H1 (cell line): ENCODE data around the gene KCNK3. TPM values are rescaled to one million over a fixed set of nuclear protein-coding genes. Genes with fewer than 3 reads are reported as not detected.

Experiments
- CTCF ChIA-PET: fragments of 300-600 bp; sonication (Branson Sonifier 250); formaldehyde crosslinking; loops from one replicate; lab custom pipeline; 2021; ENCODE audit not compliant: partially characterized antibody; lab: Charles Lee
- POLR2A ChIA-PET: fragments of 300-600 bp; sonication (Branson Sonifier 250); formaldehyde crosslinking; loops from one replicate; lab custom pipeline; 2021; ENCODE audit warnings: inconsistent platforms; ENCODE audit not compliant: partially characterized antibody; lab: Charles Lee
- DNase-seq, 2 experiments: peaks; one replicate each; pipeline versions ENCODE4 v3.0.0 to v3.0.0-alpha.2; 2010 to 2022; ENCODE audit warnings: low spot score in 2 of 2, low read depth in 1 of 2, mixed read lengths in 1 of 2
- FAIRE-seq: peaks from 2 replicates; lab custom pipeline; 2011; peaks lifted over from hg19 to GRCh38; lab: Jason Lieb, UNC
- H2AFZ ChIP-seq: 2 replicates; pipeline ENCODE4 v1.8.1; 2012; ENCODE audit warnings: low read length, inconsistent platforms
- H2AK5ac ChIP-seq: 2 replicates; pipeline ENCODE4 v1.6.1; 2013; ENCODE audit warnings: low read depth, low read length
- H2BK120ac ChIP-seq: replicated peaks from 2 replicates; pipeline ENCODE3; 2013; ENCODE audit warnings: low read depth, low read length, inconsistent platforms
- H2BK12ac ChIP-seq: 2 replicates; pipeline ENCODE4 v1.6.1; 2013; ENCODE audit warnings: low read depth, low read length
- H2BK15ac ChIP-seq: 2 replicates; pipeline ENCODE4 v1.6.1; 2013; ENCODE audit warnings: low read length
- H2BK20ac ChIP-seq: 2 replicates; pipeline ENCODE4 v1.6.1; 2013; ENCODE audit warnings: low read length
- H2BK5ac ChIP-seq: 2 replicates; pipeline ENCODE4 v1.6.1; 2013; ENCODE audit warnings: low read depth, low read length
- H3K14ac ChIP-seq: 2 replicates; pipeline ENCODE4 v1.6.1; 2013; ENCODE audit warnings: inconsistent platforms; ENCODE audit not compliant: insufficient read length
- H3K18ac ChIP-seq: 2 replicates; pipeline ENCODE4 v1.6.1; 2013; ENCODE audit warnings: low read length; ENCODE audit errors: extremely low read depth
- H3K23ac ChIP-seq: 2 replicates; pipeline ENCODE4 v1.6.1; 2013; ENCODE audit warnings: inconsistent platforms; ENCODE audit not compliant: insufficient read length
- H3K23me2 ChIP-seq: 2 replicates; pipeline ENCODE4 v1.6.1; 2013; ENCODE audit warnings: low read depth, low read length
- H3K27ac ChIP-seq: 2 replicates; pipeline ENCODE4 v1.6.1; 2011; ENCODE audit warnings: low read depth, low read length, inconsistent platforms
- H3K27me3 ChIP-seq, 4 experiments: replicated peaks in 1 of 4; 1 replicate in 1 of 4; 2 replicates in 3 of 4; pipeline versions ENCODE4 v1.6.1 to v1.8.1; 2011 to 2013; ENCODE audit warnings: low read length in 3 of 4, mild to moderate bottlenecking in 3 of 4, inconsistent platforms in 2 of 4, mixed read lengths in 2 of 4, moderate library complexity in 1 of 4; ENCODE audit not compliant: control insufficient read depth in 3 of 4, insufficient read depth in 3 of 4; ENCODE audit errors: extremely low read depth in 1 of 4
- H3K36me3 ChIP-seq, 4 experiments: 2 replicates each; pipeline versions ENCODE4 v1.6.1 to v1.8.1; 2011 to 2013; ENCODE audit warnings: mild to moderate bottlenecking in 4 of 4, low read length in 3 of 4, moderate library complexity in 2 of 4, control low read depth in 1 of 4, inconsistent platforms in 1 of 4; ENCODE audit not compliant: insufficient read depth in 4 of 4, control insufficient read depth in 2 of 4
- H3K4ac ChIP-seq: replicated peaks from 2 replicates; pipeline ENCODE3; 2013; ENCODE audit warnings: low read length, low read depth, mixed read lengths, inconsistent platforms; ENCODE audit not compliant: insufficient read length
- H3K4me1 ChIP-seq, 4 experiments: replicated peaks in 1 of 4; 1 replicate in 1 of 4; 2 replicates in 3 of 4; pipeline versions ENCODE4 v1.6.1 to v1.8.1; 2011 to 2013; ENCODE audit warnings: low read length in 3 of 4, inconsistent platforms in 2 of 4, mixed read lengths in 1 of 4; ENCODE audit not compliant: insufficient read depth in 4 of 4, control insufficient read depth in 3 of 4
- H3K4me2 ChIP-seq, 2 experiments: 2 replicates each; pipeline versions ENCODE4 v1.6.1 to v1.8.1; 2011 to 2013; ENCODE audit warnings: low read depth in 2 of 2, low read length in 2 of 2, control low read depth in 1 of 2, inconsistent platforms in 1 of 2, mild to moderate bottlenecking in 1 of 2; ENCODE audit not compliant: insufficient read depth in 1 of 2
- H3K4me3 ChIP-seq, 4 experiments: fragments of 200-600, 300-600 bp in 1 of 4; sonication (generic), shearing (Covaris generic), sonication (Bioruptor Twin) in 1 of 4; 2 replicates each; pipeline versions ENCODE4 v1.5.1 to v1.8.1; 2011 to 2016; ENCODE audit warnings: low read length in 4 of 4, low read depth in 3 of 4, control low read depth in 2 of 4, inconsistent platforms in 2 of 4, mild to moderate bottlenecking in 2 of 4, mixed read lengths in 1 of 4, moderate library complexity in 1 of 4; ENCODE audit not compliant: insufficient read depth in 2 of 4; ENCODE audit errors: extremely low read depth in 1 of 4
- H3K56ac ChIP-seq: replicated peaks from 2 replicates; pipeline ENCODE3; 2013; ENCODE audit warnings: low read depth, mild to moderate bottlenecking, mixed read lengths, low read length, inconsistent platforms; ENCODE audit not compliant: insufficient read length
- H3K79me1 ChIP-seq: 2 replicates; pipeline ENCODE4 v1.6.1; 2013; ENCODE audit warnings: low read depth, low read length, control low read depth
- H3K79me2 ChIP-seq, 2 experiments: 2 replicates each; pipeline versions ENCODE4 v1.6.1 to v1.8.1; 2012 to 2013; ENCODE audit warnings: low read length in 2 of 2, mild to moderate bottlenecking in 2 of 2, inconsistent platforms in 1 of 2; ENCODE audit not compliant: insufficient read depth in 2 of 2, control insufficient read depth in 1 of 2
- H3K9ac ChIP-seq, 4 experiments: replicated peaks in 1 of 4; 1 replicate in 1 of 4; 2 replicates in 3 of 4; pipeline versions ENCODE4 v1.6.1 to v1.8.1; 2011 to 2013; ENCODE audit warnings: low read depth in 3 of 4, low read length in 3 of 4, control low read depth in 2 of 4, mild to moderate bottlenecking in 2 of 4, moderate library complexity in 2 of 4, inconsistent platforms in 1 of 4; ENCODE audit errors: extremely low read depth in 1 of 4
- H3K9me3 ChIP-seq, 2 experiments: 2 replicates each; pipeline versions ENCODE4 v1.6.1 to v1.8.1; 2012 to 2013; ENCODE audit warnings: mild to moderate bottlenecking in 2 of 2, moderate library complexity in 2 of 2, control low read depth in 1 of 2, inconsistent platforms in 1 of 2, low read depth in 1 of 2, low read length in 1 of 2, mixed read lengths in 1 of 2; ENCODE audit not compliant: insufficient read depth in 2 of 2
- H4K20me1 ChIP-seq, 2 experiments: replicated peaks in 1 of 2; 2 replicates each; pipeline versions ENCODE3 to v1.8.1; 2011 to 2013; ENCODE audit warnings: inconsistent platforms in 2 of 2, low read length in 2 of 2, mild to moderate bottlenecking in 1 of 2; ENCODE audit not compliant: insufficient read depth in 2 of 2, control insufficient read depth in 1 of 2
- H4K5ac ChIP-seq: 2 replicates; pipeline ENCODE4 v1.6.1; 2013; ENCODE audit warnings: low read length, low read depth, mixed read lengths, inconsistent platforms; ENCODE audit not compliant: insufficient read length
- H4K8ac ChIP-seq: 2 replicates; pipeline ENCODE4 v1.8.0; 2013; ENCODE audit warnings: mild to moderate bottlenecking, moderate library complexity, low read length, inconsistent platforms; ENCODE audit not compliant: insufficient read depth; ENCODE audit errors: extremely low read depth
- H4K91ac ChIP-seq: replicated peaks from 2 replicates; pipeline ENCODE3; 2013; ENCODE audit warnings: low read length, mixed read lengths, inconsistent platforms; ENCODE audit not compliant: insufficient read length
- CBX8 ChIP-seq: fragments of 300-800, 300-1000 bp; sonication (generic); IDR thresholded peaks from 2 replicates; pipeline ENCODE4 v1.7.1; 2016; ENCODE audit warnings: low read depth, low read length, borderline replicate concordance
- E2F6 ChIP-seq: IDR thresholded peaks from 2 replicates; pipeline ENCODE4 v1.6.1; 2012; ENCODE audit warnings: inconsistent platforms
- NRF1 ChIP-seq: IDR thresholded peaks from 2 replicates; pipeline ENCODE4 v1.6.1; 2011; ENCODE audit warnings: mild to moderate bottlenecking, low read depth, low read length, improper control_type of control experiment
- POLR2A ChIP-seq, 2 experiments: IDR thresholded peaks; 1 replicate in 1 of 2; 2 replicates in 1 of 2; pipeline ENCODE4 v1.6.1; 2011; ENCODE audit warnings: low read depth in 2 of 2, low read length in 2 of 2, mild to moderate bottlenecking in 2 of 2; ENCODE audit errors: control extremely low read depth in 1 of 2
- POLR2AphosphoS5 ChIP-seq: IDR thresholded peaks from 2 replicates; pipeline ENCODE4 v1.6.1; 2011; ENCODE audit warnings: low read depth, low read length
- SIN3A ChIP-seq, 2 experiments: IDR thresholded peaks in 1 of 2; conservative IDR thresholded peaks in 1 of 2; 2 replicates each; pipeline ENCODE4 v1.6.1; 2011 to 2012; ENCODE audit warnings: low read length in 2 of 2, improper control_type of control experiment in 1 of 2, low read depth in 1 of 2, mild to moderate bottlenecking in 1 of 2
- SIRT6 ChIP-seq: IDR thresholded peaks from one replicate; pipeline ENCODE4 v1.7.1; 2012; ENCODE audit warnings: low read length, inconsistent platforms
- SP1 ChIP-seq: IDR thresholded peaks from 2 replicates; pipeline ENCODE4 v1.6.1; 2011; ENCODE audit warnings: low read depth, low read length
- SUZ12 ChIP-seq: fragments of 200-600 bp; sonication (generic); IDR thresholded peaks from 2 replicates; pipeline ENCODE4 v1.6.1; 2012; ENCODE audit warnings: mild to moderate bottlenecking, inconsistent platforms, low read length, moderate library complexity, mixed read lengths
- TCF12 ChIP-seq: IDR thresholded peaks from 2 replicates; pipeline ENCODE4 v1.6.1; 2011; ENCODE audit warnings: low read depth, mild to moderate bottlenecking, low read length
- WGBS, 2 experiments: shearing (Covaris generic) in 1 of 2; methylation state at CpG; one replicate each; pipeline versions ENCODE4 v1.1.6 to v1.1.7; 2013 to 2015; ENCODE audit warnings: low lambda C conversion rate in 2 of 2, mixed read lengths in 2 of 2, inconsistent platforms in 1 of 2, low coverage in 1 of 2, missing lambda C conversion rate in 1 of 2; ENCODE audit not compliant: insufficient replicate concordance in 2 of 2, insufficient coverage in 1 of 2, insufficient read length in 1 of 2; ENCODE audit errors: extremely low coverage in 1 of 2, missing lambda C conversion rate in 1 of 2; 5-methylcytosine and 5-hydroxymethylcytosine counted together
- polyA plus RNA-seq, 7 experiments: library from polyadenylated mRNA; depleted of rRNA in 3 of 7; stranded (reverse) in 5 of 7; unstranded in 2 of 7; fragments of >200 nt in 5 of 7; fragments of 200-250 nt in 2 of 7; gene quantifications; 1 replicate in 5 of 7; 2 replicates in 1 of 7; 4 replicates in 1 of 7; pipeline versions ENCODE4 v1.2.1 to v1.2.3, GENCODE V29; 2011 to 2013; ENCODE audit warnings: missing spikeins in 2 of 7, mixed read lengths in 2 of 7
- total RNA-seq: library from RNA; stranded (reverse); fragmentation: NEBNext Ultra II Directional; extraction: Animal tissue kit (Norgen Biotek cat#: 25700); gene quantifications from 2 replicates; pipeline ENCODE4 v1.2.1, GENCODE V29; 2021

Gene KCNK3
- total and polyA plus RNA-seq, 2 of the 8 experiments (the other 6 are each of a cell fraction or from before 2014, with no cell fraction given): 0.29 to 0.30 TPM

- Histone ChIP-seq H3K56ac (no peak overlapping the region), H2BK20ac (no peak overlapping the region)
- WGBS, 2 experiments: 82% methylated on average over 5 of the region's 5 CpGs; no CpG with 5 or more reads in 1 of the 2 experiments
Measured at GRCh38 chr2:26671691-26672090, 20.8 kb upstream of the KCNK3 start.

More at GRCh38 chr2:26671691-26672090, 20.8 kb upstream of the KCNK3 start:
- Histone ChIP-seq H4K8ac (no peak overlapping the region), H3K79me1 (no peaks in the 10 kb centered on the region), H2BK15ac (no peak overlapping the region), H3K4me2 (no peak overlapping the region), H4K20me1 (no peaks in the 10 kb centered on the region), H2BK120ac (no peak overlapping the region), H3K9me3 (no peaks in the 10 kb centered on the region), H3K4me1 (no peaks in the 10 kb centered on the region; a peak in 1 of 7 replicates), H4K5ac (no peak overlapping the region), H3K27me3 (no peaks in the 10 kb centered on the region; a peak in 1 of 7 replicates), H3K23ac (no peak overlapping the region), H4K91ac (no peak overlapping the region), H2AK5ac (no peak overlapping the region), H3K9ac (no peak overlapping the region), H2AFZ (no peak overlapping the region), H3K79me2 (no peaks in the 10 kb centered on the region), H3K27ac (no peak overlapping the region), H3K4me3 (no peak overlapping the region), H3K23me2 (no peaks in the 10 kb centered on the region), H2BK5ac (no peak overlapping the region), H3K18ac (no peak overlapping the region), H3K36me3 (no peaks in the 10 kb centered on the region), H3K14ac (no peak overlapping the region), H2BK12ac (no peak overlapping the region), H3K4ac (no peak overlapping the region)
- ChIA-PET POLR2A (interaction anchor here (1.0 kb wide), 1 partner anchor 51 kb away, joined by 3 read pairs; no protein-coding TSS in a partner anchor), CTCF (interaction anchor here (0.5 to 1.5 kb wide), 3 partner anchors 66 to 156 kb away, joined by 3 to 4 read pairs (median 4); no protein-coding TSS in a partner anchor)
- DNase-seq: no peak
- TF ChIP-seq CBX8: no peak
- TF ChIP-seq SIRT6: no peak
- TF ChIP-seq E2F6: no peak
- TF ChIP-seq POLR2A (IDR thresholded peaks at IDR 0.05; ENCODE audit: control extremely low read depth in 1 of 2, low read depth in 2 of 2, low read length in 2 of 2): no peak
- TF ChIP-seq NRF1: no peak
- TF ChIP-seq SP1: no peak
- TF ChIP-seq POLR2AphosphoS5: no peak
- TF ChIP-seq SIN3A (conservative IDR thresholded peaks at IDR 0.05 in 1 of 2, IDR thresholded peaks at IDR 0.05 in 1 of 2; ENCODE audit: low read depth in 1 of 2, low read length in 2 of 2): no peak
- no peak for TF ChIP-seq TCF12
- TF ChIP-seq SUZ12: no peak
- no peak for FAIRE-seq
